Tibial artery (tissue), 4 donors: ENCODE data around the gene VWC2L.

Experiments used
- DNase-seq, 2 donors: peaks; one replicate each; pipeline ENCODE4 v3.0.0-alpha.2; 2019
- H3K27ac ChIP-seq, 2 donors: fragments of 200-600 bp; sonication (generic) in 1 of 2; 1 replicate in 1 of 2; 2 replicates in 1 of 2; pipeline ENCODE4 v1.5.1; 2018 to 2019; ENCODE audit warnings: mild to moderate bottlenecking in 1 of 2
- H3K27me3 ChIP-seq, 2 donors: fragments of 200-600 bp; sonication (generic) in 1 of 2; one replicate each; pipeline versions ENCODE4 v1.5.1 to v1.6.0; 2016 to 2019
- H3K36me3 ChIP-seq, 3 donors: fragments of 200-600 bp; sonication (generic) in 2 of 3; one replicate each; pipeline ENCODE4 v1.5.1; 2016 to 2019; ENCODE audit warnings: mild to moderate bottlenecking in 2 of 3
- H3K4me1 ChIP-seq, 4 donors: fragments of 200-600 bp; sonication (generic) in 2 of 4; 1 replicate in 3 of 4; 2 replicates in 1 of 4; pipeline ENCODE4 v1.5.1; 2016 to 2019
- H3K4me3 ChIP-seq, 2 donors: fragments of 200-600 bp; sonication (generic) in 1 of 2; 1 replicate in 1 of 2; 2 replicates in 1 of 2; pipeline ENCODE4 v1.5.1; 2018 to 2019; ENCODE audit warnings: mild to moderate bottlenecking in 2 of 2
- H3K9me3 ChIP-seq, 3 donors: fragments of 200-600 bp; sonication (generic) in 1 of 3; one replicate each; pipeline ENCODE4 v1.5.1; 2016 to 2019
- CTCF ChIP-seq, 2 experiments: fragments of 200-600 bp in 1 of 2; fragments of 450-650 bp in 1 of 2; IDR thresholded peaks; one replicate each; pipeline ENCODE4 v1.5.1; 2017 to 2019; ENCODE audit warnings: antibody characterized with exemption in 2 of 2, mild to moderate bottlenecking in 1 of 2, moderate library complexity in 1 of 2
- intact Hi-C: fragments of 100-400 bp; cut with DNase I; formaldehyde crosslinking; loops from one replicate; pipeline ENCODE4 v1.15.0; 2023; ENCODE audit warnings: low total_unique reads

The VWC2L gene

GRCh38 chr2:214484701-214485100, 73.8 kb downstream of the VWC2L start:
- Histone ChIP-seq H3K27me3 (no peaks in the 10 kb centered on the region), H3K9me3 (no peaks in the 10 kb centered on the region)
- TF ChIP-seq CTCF (IDR thresholded peaks at IDR 0.05), result no peak

GRCh38 chr2:214489181-214489580, 78.3 kb downstream of the VWC2L start:
- TF ChIP-seq CTCF (IDR thresholded peaks at IDR 0.05), result no peak
- DNase-seq, result no peak
- H3K36me3 ChIP-seq, result no peaks in the 10 kb centered on the region
- H3K4me1 ChIP-seq, result peaks cover 0 to 22% (median 0%) of the 10 kb centered on the region in 4 donors
- no peaks in the 10 kb centered on the region for H3K27me3 ChIP-seq
- no peaks in the 10 kb centered on the region for H3K9me3 ChIP-seq
- H3K4me3 ChIP-seq, result no peak overlapping the region
- H3K27ac ChIP-seq, result no peak overlapping the region
- intact Hi-C loops, result no loop called here

More at GRCh38 chr2:214484701-214485100, 73.8 kb downstream of the VWC2L start:
- peaks cover 0 to 42% (median 2%) of the 10 kb centered on the region in 4 donors for H3K4me1 ChIP-seq
- intact Hi-C loops, result no loop called here
- no peak for DNase-seq
- no peaks in the 10 kb centered on the region for H3K36me3 ChIP-seq
- H3K27ac ChIP-seq, result peak overlapping the region; percentile 13 to 43
- no peak overlapping the region for H3K4me3 ChIP-seq

GRCh38 chr2:214489702-214490101, 78.8 kb downstream of the VWC2L start:
- H3K27me3 ChIP-seq, result no peaks in the 10 kb centered on the region
- H3K4me3 ChIP-seq, result no peak overlapping the region
- peaks cover 0 to 17% (median 0%) of the 10 kb centered on the region in 4 donors for H3K4me1 ChIP-seq
- DNase-seq, result no peak
- intact Hi-C loops, result no loop called here
- H3K36me3 ChIP-seq, result no peaks in the 10 kb centered on the region
- H3K27ac ChIP-seq, result no peak overlapping the region
- no peaks in the 10 kb centered on the region for H3K9me3 ChIP-seq
- TF ChIP-seq CTCF (IDR thresholded peaks at IDR 0.05), result no peak

GRCh38 chr2:214492152-214492551, 81.3 kb downstream of the VWC2L start:
- peaks cover 0 to 25% (median under 1%) of the 10 kb centered on the region in 4 donors for H3K4me1 ChIP-seq
- H3K27me3 ChIP-seq, result no peaks in the 10 kb centered on the region
- no peak for TF ChIP-seq CTCF (IDR thresholded peaks at IDR 0.05)
- intact Hi-C loops, result no loop called here
- no peak for DNase-seq
- no peaks in the 10 kb centered on the region for H3K36me3 ChIP-seq
- no peak overlapping the region for H3K4me3 ChIP-seq
- no peak overlapping the region for H3K27ac ChIP-seq
- no peaks in the 10 kb centered on the region for H3K9me3 ChIP-seq

- no peaks in the 10 kb centered on the region for H3K27me3 ChIP-seq
- H3K27ac ChIP-seq, result no peak overlapping the region
- DNase-seq, result no peak
- no peak for TF ChIP-seq CTCF (IDR thresholded peaks at IDR 0.05)
- intact Hi-C loops, result no loop called here
- H3K4me3 ChIP-seq, result no peak overlapping the region
- H3K9me3 ChIP-seq, result no peaks in the 10 kb centered on the region
- H3K4me1 ChIP-seq, result peaks cover 0 to 29% (median 3%) of the 10 kb centered on the region in 4 donors
- H3K36me3 ChIP-seq, result no peaks in the 10 kb centered on the region
Observed at GRCh38 chr2:214492608-214493007, 81.8 kb downstream of the VWC2L start.

- Histone ChIP-seq H3K27ac (peak overlapping the region in 1 of 2 donors; percentile 30), H3K4me1 (peaks cover 0 to 23% (median 3%) of the 10 kb centered on the region in 4 donors), H3K9me3 (no peaks in the 10 kb centered on the region), H3K4me3 (no peak overlapping the region), H3K36me3 (no peaks in the 10 kb centered on the region), H3K27me3 (no peaks in the 10 kb centered on the region)
- no peak for TF ChIP-seq CTCF (IDR thresholded peaks at IDR 0.05)
- DNase-seq, result peak in 1 of 2 donors; percentile 66
- intact Hi-C loops, result no loop called here
Observed at GRCh38 chr2:214497489-214497888, 86.6 kb downstream of the VWC2L start.
